Stimulated activated memory B cell treated with anti-CD40 and anti-IgM and Interleukin-4, amounts not matched to agents 10 μg/mL and 1 μg/mL and 100 μg/mL, for 72 hours (primary cell): ENCODE data around the gene DUSP8.
A peak's percentile ranks its signal among the peaks of the same experiment; 100 is the strongest.

Experiments used
- ATAC-seq: fragments of 150-1000 bp; cut with Tn5 transposase; 2 replicates; pipeline ENCODE4 v1.10.0; 2021
- H3K27ac Mint-ChIP-seq: one replicate; pipeline ENCODE4 v1.8.0; 2022; ENCODE audit warnings: mild to moderate bottlenecking, mixed read lengths
- H3K27me3 Mint-ChIP-seq: one replicate; pipeline ENCODE4 v1.8.0; 2022; ENCODE audit warnings: mixed read lengths
- H3K36me3 Mint-ChIP-seq: one replicate; pipeline ENCODE4 v1.8.0; 2022; ENCODE audit warnings: mixed read lengths
- H3K4me1 Mint-ChIP-seq: one replicate; pipeline ENCODE4 v1.8.0; 2022; ENCODE audit warnings: mixed read lengths
- H3K4me3 Mint-ChIP-seq: one replicate; pipeline ENCODE4 v1.8.0; 2022; ENCODE audit warnings: mild to moderate bottlenecking, moderate library complexity, mixed read lengths
- H3K9me3 Mint-ChIP-seq: one replicate; pipeline ENCODE4 v1.8.0; 2022; ENCODE audit warnings: mixed read lengths

The DUSP8 gene

GRCh38 chr11:1554981-1555712, 16.9 kb downstream of the DUSP8 start:
- Mint-ChIP-seq H3K36me3 (peaks cover 6% of the 10 kb centered on the region), H3K4me1 (peaks cover 14% of the 10 kb centered on the region), H3K4me3 (no peak overlapping the region), H3K9me3 (peaks cover 11% of the 10 kb centered on the region), H3K27me3 (peaks cover 67% of the 10 kb centered on the region), H3K27ac (no peak overlapping the region)
- ATAC-seq, result no peak

- no peak for ATAC-seq
- no peak overlapping the region for H3K4me3 Mint-ChIP-seq
Measured at GRCh38 chr11:1553808-1554594, 18.1 kb downstream of the DUSP8 start.

DNA sequence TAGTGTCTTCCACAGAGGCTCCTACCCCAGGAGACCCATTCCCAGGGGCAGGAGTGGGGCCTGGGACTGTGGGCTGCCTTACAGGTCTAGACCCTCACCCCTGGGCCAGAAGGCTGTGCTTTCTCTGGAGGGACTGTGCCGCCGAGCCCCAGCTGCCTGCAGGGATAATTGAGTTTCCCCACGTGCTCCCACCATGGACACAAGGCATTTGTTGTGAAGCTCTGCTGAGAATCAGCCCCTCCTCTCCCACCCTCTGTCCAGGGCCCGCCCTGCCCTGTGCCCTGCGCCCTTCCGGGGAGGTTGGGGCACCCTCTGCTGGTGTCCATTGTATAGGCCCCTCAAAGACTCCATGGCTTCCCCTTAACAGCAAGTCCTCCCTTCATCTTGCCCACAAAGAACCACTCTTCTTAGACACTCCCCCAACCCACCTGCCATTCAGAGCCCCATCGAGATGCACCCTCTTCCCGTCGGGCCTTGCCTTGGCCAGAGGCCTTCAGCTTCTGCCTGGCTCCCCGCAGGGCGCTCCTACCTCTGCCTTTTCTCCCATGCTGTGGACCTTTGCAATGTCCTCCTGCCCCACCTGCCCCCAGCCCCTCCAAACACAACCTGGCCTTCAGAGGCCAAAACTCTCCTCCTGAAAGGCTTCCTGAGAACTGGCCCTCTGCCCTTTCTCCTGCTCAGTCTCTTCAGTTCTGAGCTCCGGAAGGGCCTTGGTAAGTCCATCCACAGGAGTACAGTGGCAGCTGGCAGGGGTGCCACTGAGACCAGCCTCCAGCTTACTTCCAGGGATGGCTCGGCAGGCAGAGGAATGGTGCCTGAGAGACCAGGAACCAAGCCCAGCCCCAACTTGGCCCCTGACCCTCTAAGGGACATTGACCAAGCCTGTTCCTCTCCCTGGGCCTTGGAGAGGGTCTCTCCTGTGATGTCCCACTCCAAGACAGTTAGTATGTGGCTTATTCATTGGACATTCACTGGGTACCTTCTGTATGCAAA, 22.4 kb downstream of the DUSP8 start:
- ATAC-seq, result peak; percentile 21
- Mint-ChIP-seq H3K4me3 (no peak overlapping the region), H3K27me3 (peaks cover 49% of the 10 kb centered on the region), H3K9me3 (peaks cover 11% of the 10 kb centered on the region), H3K27ac (no peak overlapping the region), H3K36me3 (no peaks in the 10 kb centered on the region), H3K4me1 (peaks cover 15% of the 10 kb centered on the region)

More at GRCh38 chr11:1553808-1554594, 18.1 kb downstream of the DUSP8 start:
- H3K9me3 Mint-ChIP-seq, result peaks cover 11% of the 10 kb centered on the region
- H3K36me3 Mint-ChIP-seq, result peaks cover 6% of the 10 kb centered on the region
- H3K27me3 Mint-ChIP-seq, result peaks cover 61% of the 10 kb centered on the region
- H3K4me1 Mint-ChIP-seq, result peaks cover 6% of the 10 kb centered on the region
- no peak overlapping the region for H3K27ac Mint-ChIP-seq

- H3K4me3 Mint-ChIP-seq, result peak overlapping the region; percentile 58
- no peak for ATAC-seq
- H3K9me3 Mint-ChIP-seq, result peaks cover 11% of the 10 kb centered on the region
- H3K4me1 Mint-ChIP-seq, result peaks cover 15% of the 10 kb centered on the region
- peaks cover 37% of the 10 kb centered on the region for H3K27me3 Mint-ChIP-seq
- no peaks in the 10 kb centered on the region for H3K36me3 Mint-ChIP-seq
- H3K27ac Mint-ChIP-seq, result no peak overlapping the region
Measured at GRCh38 chr11:1548221-1549070, 23.6 kb downstream of the DUSP8 start.

DNA sequence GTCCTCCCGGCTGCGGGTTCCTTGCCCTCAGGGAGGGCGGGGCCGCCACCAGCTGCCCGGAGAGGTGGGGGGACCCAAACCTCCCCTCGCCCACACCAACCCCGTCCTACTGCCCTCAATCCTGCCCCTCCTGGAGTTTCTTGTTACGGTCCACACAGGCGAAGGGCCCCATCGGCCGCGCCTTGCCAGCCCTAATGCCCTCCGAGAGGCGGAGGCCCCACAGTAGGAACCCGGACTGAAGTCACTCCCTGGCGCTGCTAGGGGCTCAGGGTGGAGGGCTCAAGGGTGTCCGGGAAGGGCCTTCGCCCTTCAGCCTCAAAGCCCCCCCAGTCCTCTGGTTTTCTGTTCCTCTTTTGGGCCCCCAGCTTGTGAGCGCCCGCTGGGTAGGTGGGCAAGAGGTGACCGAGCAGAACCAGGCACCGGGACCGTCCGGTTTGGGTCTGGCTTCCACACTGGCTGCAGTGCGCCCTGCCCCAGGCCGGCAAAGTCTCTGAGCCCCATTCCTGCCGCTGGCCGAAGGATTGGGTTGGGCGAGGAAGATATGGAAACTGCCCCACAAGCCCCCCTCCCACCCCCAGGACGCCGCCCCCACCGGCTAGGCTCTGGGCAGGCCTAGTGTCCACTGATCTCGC, 24.5 kb downstream of the DUSP8 start:
- peak overlapping the region; percentile 68 for H3K4me3 Mint-ChIP-seq
- H3K9me3 Mint-ChIP-seq, result peaks cover 11% of the 10 kb centered on the region
- H3K36me3 Mint-ChIP-seq, result no peaks in the 10 kb centered on the region
- no peak overlapping the region for H3K27ac Mint-ChIP-seq
- peaks cover 15% of the 10 kb centered on the region for H3K4me1 Mint-ChIP-seq
- H3K27me3 Mint-ChIP-seq, result peaks cover 29% of the 10 kb centered on the region
- no peak for ATAC-seq

DNA sequence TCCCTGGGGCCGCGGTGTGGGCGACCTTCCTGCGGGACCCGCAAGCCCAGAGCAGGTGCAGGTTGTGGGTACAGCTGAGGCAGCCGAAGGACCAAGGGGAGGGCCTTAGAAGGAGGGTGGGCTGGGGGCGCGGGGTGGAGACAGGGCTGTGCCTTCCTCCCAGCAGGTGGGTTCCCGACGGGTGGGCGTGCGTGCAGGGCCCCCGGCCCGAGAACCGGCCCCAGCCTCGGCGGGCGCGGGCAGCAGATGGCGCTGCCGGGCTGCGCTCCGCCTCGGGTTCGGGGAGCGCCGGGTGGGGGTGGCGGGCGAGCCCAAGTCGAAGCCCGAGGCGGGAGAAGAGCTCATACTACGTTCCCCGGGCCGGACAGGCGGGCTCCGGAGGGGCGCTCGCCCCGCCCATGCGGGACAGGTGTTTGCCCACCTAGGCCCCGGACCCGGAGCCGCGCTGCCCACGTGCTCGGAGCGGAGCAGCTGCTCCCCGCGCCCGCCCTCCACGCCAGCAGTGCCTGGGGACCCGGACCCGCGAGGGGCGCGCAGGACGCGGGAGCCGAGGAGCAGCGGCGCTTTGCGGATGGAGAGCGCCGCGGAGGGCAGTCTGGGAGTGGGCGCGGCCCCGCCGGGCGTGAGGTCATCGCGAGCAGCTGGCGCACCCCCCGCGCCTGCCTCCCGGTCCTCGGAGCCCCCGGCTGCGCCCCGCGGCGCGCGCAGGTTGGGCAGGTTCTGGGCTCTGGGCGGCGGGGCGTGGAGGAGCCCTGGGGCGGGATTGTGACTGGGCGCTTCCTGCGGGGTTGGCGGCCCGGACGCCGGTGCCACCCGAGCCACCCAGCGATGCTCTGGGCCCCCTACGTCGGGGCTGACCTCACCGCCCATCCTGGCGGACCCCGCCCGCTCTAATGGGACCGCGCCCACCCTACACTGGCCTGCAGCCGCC, 25.3 kb downstream of the DUSP8 start:
- Mint-ChIP-seq H3K27me3 (peaks cover 29% of the 10 kb centered on the region), H3K4me1 (peaks cover 15% of the 10 kb centered on the region), H3K27ac (no peak overlapping the region), H3K4me3 (peak overlapping the region; percentile 62), H3K36me3 (no peaks in the 10 kb centered on the region), H3K9me3 (peaks cover 7% of the 10 kb centered on the region)
- peak; percentile 58 for ATAC-seq

DNA sequence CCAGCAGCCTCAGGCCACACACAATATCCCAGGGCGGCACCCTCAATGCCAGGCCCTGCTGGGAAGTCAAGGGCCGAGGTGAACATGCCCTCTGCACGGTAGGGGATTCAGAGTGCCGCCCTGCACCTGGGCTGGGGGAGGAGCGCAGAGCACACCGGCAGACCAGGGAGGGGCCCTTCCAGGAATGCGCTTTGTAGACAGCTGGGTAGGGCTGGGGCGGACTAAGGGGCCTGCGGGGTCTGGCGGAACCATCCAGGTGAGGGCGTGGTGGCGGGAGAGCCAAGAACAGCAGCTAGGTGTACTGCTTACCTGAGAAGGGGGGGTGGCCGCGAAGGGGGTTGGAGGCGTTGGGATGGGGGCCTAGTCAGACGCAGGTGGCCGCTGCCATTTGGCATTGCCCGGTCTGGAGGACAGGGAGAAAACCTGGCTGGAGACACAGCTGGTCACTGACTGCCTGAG, 26.0 kb downstream of the DUSP8 start:
- peaks cover 31% of the 10 kb centered on the region for H3K27me3 Mint-ChIP-seq
- H3K36me3 Mint-ChIP-seq, result no peaks in the 10 kb centered on the region
- peaks cover 15% of the 10 kb centered on the region for H3K4me1 Mint-ChIP-seq
- ATAC-seq, result no peak
- H3K9me3 Mint-ChIP-seq, result peaks cover 3% of the 10 kb centered on the region
- peak overlapping the region; percentile 62 for H3K4me3 Mint-ChIP-seq
- H3K27ac Mint-ChIP-seq, result no peak overlapping the region

DNA sequence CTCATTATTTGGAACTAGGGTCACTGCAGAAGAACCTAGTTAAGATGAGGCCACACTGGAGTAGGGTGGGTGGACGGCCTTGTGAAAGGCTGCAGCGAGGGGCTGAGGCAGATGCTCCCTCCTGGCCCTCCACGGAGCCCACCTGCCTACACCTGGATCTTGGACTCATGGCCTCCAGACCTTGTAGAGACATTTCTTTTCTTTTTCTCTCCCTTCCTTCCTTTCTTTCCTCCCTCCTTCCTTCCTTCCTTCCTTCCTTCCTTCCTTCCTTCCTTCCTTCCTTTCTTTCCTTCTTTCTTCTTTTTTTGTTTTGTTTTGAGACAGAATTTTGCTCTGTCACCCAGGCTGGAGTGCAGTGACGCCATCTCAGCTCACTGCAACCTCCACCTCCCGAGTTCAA, 26.6 kb downstream of the DUSP8 start:
- Mint-ChIP-seq H3K9me3 (peaks cover 2% of the 10 kb centered on the region), H3K27ac (no peak overlapping the region), H3K27me3 (peaks cover 37% of the 10 kb centered on the region), H3K4me1 (peaks cover 15% of the 10 kb centered on the region), H3K36me3 (no peaks in the 10 kb centered on the region), H3K4me3 (no peak overlapping the region)
- ATAC-seq, result no peak

DNA sequence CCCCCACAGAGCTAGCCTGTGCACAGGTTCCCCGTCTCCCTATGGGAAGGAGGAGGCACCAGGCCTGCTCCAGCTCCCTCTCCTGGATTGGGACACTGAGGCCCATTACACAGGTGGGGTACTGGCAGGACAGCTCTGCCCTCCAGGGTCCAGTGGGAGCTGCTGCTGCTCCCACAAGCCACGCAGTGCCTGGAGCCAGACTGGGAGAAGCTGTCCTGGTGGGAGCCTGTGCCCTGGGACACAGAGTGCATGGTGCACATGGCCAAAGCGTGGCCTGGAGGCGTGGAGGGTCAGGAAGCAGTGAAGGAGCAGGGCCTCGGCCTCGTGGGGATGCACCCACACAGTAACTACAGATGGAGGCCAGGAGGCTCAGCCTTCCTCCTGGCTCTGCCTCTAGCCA, 27.5 kb downstream of the DUSP8 start:
- Mint-ChIP-seq H3K27me3 (peaks cover 46% of the 10 kb centered on the region), H3K4me3 (no peak overlapping the region)
- no peak for ATAC-seq

GRCh38 chr11:1543606-1544263, 28.3 kb downstream of the DUSP8 start:
- peaks cover 15% of the 10 kb centered on the region for H3K4me1 Mint-ChIP-seq
- peaks cover 54% of the 10 kb centered on the region for H3K27me3 Mint-ChIP-seq
- no peaks in the 10 kb centered on the region for H3K9me3 Mint-ChIP-seq
- ATAC-seq, result no peak
- no peaks in the 10 kb centered on the region for H3K36me3 Mint-ChIP-seq
- H3K4me3 Mint-ChIP-seq, result no peak overlapping the region
- H3K27ac Mint-ChIP-seq, result no peak overlapping the region

More for the DNA sequence above, 27.5 kb downstream of the DUSP8 start:
- Mint-ChIP-seq H3K4me1 (peaks cover 15% of the 10 kb centered on the region), H3K9me3 (no peaks in the 10 kb centered on the region), H3K36me3 (no peaks in the 10 kb centered on the region), H3K27ac (no peak overlapping the region)

DNA sequence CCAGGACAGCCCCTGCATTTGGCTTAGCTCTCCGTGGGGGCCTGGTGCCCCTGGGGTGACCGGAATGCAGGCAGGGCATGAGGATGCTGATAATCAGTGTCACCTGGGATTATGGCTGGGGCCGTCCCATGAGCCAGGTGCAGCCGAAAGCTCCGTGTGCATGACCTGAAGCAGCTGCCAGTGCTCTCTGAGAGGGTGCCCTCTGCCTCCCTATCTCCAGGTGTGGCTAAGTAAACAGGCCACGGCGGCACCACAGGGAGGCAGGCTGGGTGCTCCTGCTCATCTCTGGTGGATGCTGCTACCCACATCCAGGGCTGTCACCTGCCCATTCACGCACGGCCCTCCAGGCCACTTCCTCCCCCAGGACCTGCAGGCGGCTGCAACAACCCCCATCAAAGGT, 29.8 kb downstream of the DUSP8 start:
- ATAC-seq, result no peak
- Mint-ChIP-seq H3K4me1 (peaks cover 7% of the 10 kb centered on the region), H3K4me3 (no peak overlapping the region)

DNA sequence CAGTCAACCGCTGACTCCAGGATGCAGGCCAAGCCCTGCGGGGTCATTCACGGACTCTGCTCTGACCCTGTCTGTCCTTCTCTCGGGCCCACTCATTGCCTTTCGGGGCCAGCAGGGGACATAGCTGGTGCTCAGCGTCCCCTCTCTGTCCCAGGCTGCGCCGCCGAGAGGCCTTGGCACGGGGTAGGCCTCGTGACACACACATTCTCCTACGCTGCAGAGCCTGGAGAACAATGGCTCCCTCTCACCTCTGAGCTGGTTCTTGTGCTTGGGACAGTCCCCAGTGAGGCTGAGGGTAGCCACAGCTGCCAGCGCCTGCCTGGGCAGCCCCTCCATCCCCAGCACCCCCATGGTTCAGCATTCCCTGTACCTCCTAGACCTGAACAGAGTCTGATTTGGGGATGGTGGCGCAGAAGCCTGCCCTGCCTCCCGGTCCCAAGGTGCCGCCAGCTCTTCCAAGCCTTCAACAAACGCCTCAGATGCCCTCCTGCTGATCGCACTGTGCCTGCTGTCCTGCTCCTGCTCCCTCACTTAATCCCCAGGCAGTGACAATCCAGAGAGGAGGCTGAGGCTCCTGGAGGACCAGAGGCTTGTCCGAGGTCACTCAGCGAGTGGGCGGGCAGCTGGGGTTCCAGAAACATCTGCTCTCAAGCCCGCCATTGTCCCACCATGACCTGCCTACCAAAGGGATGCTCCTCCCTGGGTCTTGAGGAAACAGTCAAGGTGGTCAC, 30.4 kb downstream of the DUSP8 start:
- Mint-ChIP-seq H3K27ac (no peak overlapping the region), H3K36me3 (no peaks in the 10 kb centered on the region), H3K9me3 (no peaks in the 10 kb centered on the region), H3K4me3 (no peak overlapping the region), H3K4me1 (peaks cover 7% of the 10 kb centered on the region), H3K27me3 (peaks cover 63% of the 10 kb centered on the region)
- ATAC-seq, result no peak

More for the DNA sequence above, 29.8 kb downstream of the DUSP8 start:
- Mint-ChIP-seq H3K36me3 (no peaks in the 10 kb centered on the region), H3K9me3 (no peaks in the 10 kb centered on the region), H3K27ac (no peak overlapping the region), H3K27me3 (peaks cover 63% of the 10 kb centered on the region)
